WI38 (cell line): ENCODE data around the gene NFAM1.

Experiments
- H3K4me3 ChIP-seq: 2 replicates; pipeline ENCODE4 v1.5.1; 2011; ENCODE audit warnings: low read depth, mild to moderate bottlenecking, control low read depth, low read length
- CTCF ChIP-seq: IDR thresholded peaks from 2 replicates; pipeline ENCODE4 v1.5.1; 2012; ENCODE audit warnings: low read depth, mild to moderate bottlenecking, control low read depth, low read length

Gene NFAM1

GRCh38 chr22:42353883-42354727, 78.1 kb downstream of the NFAM1 start:
- no peak overlapping the region for H3K4me3 ChIP-seq
- TF ChIP-seq CTCF, result no peak

GRCh38 chr22:42350373-42350772, 81.8 kb downstream of the NFAM1 start:
- no peak for TF ChIP-seq CTCF

GRCh38 chr22:42347281-42347824, 84.8 kb downstream of the NFAM1 start:
- no peak overlapping the region for H3K4me3 ChIP-seq
- TF ChIP-seq CTCF, result no peak

More at GRCh38 chr22:42350373-42350772, 81.8 kb downstream of the NFAM1 start:
- H3K4me3 ChIP-seq, result no peak overlapping the region

- TF ChIP-seq CTCF, result no peak
- no peak overlapping the region for H3K4me3 ChIP-seq
Measured at GRCh38 chr22:42346722-42347121, 85.5 kb downstream of the NFAM1 start.

- TF ChIP-seq CTCF, result no peak
- no peak overlapping the region for H3K4me3 ChIP-seq
Measured at GRCh38 chr22:42345458-42345857, 86.7 kb downstream of the NFAM1 start.

GRCh38 chr22:42344361-42344905, 87.8 kb downstream of the NFAM1 start:
- H3K4me3 ChIP-seq, result no peak overlapping the region
- no peak for TF ChIP-seq CTCF

GRCh38 chr22:42343531-42344081, 88.6 kb downstream of the NFAM1 start:
- H3K4me3 ChIP-seq, result no peak overlapping the region
- TF ChIP-seq CTCF, result no peak
